ENCODE results near the gene RAB3IL1.
"Not testable (repeated sequence)": the region's sequence is repeated elsewhere in the genome, so short reads cannot be mapped to it uniquely, and the experiment has no call there.

Gene RAB3IL1

DNA sequence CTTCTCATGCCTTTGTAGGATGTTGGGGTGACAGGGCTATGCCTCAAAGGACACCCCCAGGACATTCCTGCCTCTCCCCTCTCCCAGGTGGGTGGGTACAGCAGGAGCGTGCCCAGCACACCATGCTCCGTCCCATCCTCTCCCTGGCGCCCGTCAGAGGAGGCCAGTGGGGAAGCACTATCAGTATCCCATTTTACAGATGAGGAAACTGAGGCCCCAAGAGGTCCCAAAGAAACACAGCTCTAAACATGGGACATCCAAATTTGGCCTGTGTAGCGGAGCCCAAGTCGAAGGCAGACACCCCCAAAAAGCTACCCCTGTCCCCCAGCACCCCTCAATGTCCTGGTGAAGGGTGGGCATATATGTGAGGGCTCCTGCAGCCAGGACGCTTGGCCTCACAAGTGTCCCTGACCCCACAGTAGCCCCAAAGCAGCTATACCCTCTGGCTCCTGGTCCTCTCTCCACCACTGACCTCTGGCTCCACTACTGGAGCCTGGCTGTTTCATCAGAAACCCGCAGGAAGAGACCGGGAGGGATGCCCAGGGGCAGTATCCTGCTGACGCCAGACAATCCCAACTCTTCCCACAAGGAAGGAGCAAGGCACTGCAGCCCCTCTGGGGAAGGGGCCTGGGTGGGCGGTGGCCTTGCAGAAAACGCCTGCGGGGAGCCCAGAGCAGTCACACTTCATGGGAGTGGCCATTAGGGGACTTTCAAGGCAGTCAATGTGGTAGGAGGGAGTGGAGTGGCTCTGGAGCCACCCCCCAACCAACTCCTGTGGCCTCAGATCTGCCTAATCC lies 31.4 kb downstream of the RAB3IL1 start:
- no peak for DNase-seq (ENCODE audit: low spot score)

DNA sequence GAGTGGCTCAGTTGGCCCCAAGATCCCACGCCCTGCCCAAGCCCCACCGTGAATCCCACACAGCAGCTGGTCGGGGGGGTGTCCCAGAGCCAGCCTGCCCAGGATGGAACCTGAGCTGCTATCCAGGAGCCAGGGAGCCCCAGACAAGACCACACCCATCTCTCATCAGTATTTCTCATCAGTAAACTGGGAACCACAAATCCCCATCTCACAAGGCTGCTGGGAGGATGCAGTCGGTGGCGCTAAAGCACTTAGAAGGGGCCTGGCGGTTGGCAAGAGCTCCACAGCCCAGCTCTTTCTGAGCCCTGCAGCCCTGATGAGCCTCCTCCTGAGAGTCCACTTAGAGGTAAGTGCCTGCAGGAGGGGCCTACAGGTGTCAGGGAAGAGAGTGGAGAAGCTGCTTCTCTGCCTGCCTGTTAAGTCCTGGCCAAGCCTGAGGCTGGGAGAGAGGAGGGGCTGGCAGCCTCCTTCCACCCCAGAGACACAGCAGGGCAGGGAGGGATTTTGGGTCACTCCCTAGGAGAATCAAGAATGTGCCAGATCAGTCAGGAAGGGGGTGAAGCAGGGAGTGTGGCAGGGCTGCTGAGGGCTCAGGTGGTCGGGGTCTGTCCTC lies 32.1 kb downstream of the RAB3IL1 start:
- no peak for DNase-seq (ENCODE audit: low spot score)

DNA sequence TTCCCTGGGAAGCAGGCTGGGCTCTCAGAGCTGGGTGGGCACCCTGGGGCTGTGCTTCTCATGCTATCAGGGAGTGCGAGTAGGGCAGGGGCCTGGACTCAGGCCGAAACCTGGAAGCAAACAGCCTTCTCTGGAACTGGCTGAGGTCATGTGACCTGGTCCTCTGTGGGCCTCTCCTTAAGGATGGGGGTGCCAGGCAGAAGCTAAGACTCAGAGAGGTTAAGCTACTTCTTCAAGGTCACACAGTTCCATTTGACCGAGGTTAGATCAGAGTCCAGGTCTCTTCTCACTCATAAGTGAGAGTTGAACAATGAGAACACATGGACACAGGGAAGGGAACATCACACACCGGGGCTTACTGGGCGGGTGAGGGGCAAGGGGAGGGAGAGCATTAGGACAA lies 33.4 kb downstream of the RAB3IL1 start:
- no peak for DNase-seq (ENCODE audit: low spot score)

DNA sequence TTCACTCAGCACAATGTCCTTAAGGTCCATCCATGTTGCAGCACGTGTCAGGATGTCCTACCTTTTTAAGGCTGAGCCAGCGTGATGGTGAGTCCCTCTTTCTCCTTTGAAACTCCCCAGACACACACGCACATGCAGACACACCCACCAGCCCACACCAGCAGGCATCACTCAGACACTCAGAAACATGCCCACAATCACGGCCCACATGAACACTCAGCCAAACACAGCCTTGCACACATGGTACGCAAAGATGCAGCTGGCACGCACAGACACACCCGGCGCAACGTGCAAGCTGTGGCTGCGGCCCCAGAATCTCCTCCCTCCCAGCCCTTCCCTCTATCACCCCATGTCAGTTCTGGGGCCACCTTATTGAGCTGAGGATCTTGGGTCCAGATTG lies 34.0 kb downstream of the RAB3IL1 start:
- no peak for DNase-seq (ENCODE audit: low spot score)

DNA sequence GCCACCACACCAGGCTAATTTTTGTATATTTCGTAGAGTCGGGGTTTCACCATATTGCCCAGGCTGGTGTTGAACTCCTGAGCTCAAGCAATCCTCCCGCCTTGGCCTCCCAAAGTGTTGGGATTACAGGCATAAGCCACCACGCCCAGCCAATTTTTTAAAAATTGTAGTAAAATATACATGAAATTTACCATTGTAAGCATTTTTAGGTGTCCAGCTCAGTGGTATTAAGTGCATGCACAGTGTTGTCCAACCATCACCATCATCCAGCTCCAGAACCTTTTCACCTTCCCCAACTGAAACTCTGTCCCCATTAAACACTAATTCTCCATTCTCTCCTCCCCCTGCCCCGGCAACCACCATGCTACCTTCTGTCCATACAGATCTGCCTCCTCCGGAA lies 34.5 kb downstream of the RAB3IL1 start:
- no peak for DNase-seq (ENCODE audit: low spot score)

DNA sequence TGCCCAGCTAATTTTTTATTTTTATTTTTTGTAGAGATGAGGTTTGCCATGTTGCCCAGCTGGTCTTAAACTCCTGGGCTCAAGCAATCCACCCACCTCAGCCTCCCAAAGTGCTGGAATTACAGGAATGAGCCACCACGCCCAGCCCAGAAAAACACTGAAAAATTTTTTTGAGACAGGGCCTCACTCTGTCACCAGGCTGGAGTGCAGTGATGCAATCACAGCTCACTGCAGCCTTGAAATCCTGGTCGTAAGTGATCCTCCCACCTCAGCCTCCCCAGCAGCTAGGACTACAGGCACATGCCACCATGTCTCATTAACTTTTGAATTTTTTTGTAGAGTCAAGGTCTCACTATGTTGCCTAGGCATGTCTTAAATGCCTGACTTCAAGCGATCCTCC lies 35.1 kb downstream of the RAB3IL1 start:
- not testable (repeated sequence) for DNase-seq (ENCODE audit: low spot score)

DNA sequence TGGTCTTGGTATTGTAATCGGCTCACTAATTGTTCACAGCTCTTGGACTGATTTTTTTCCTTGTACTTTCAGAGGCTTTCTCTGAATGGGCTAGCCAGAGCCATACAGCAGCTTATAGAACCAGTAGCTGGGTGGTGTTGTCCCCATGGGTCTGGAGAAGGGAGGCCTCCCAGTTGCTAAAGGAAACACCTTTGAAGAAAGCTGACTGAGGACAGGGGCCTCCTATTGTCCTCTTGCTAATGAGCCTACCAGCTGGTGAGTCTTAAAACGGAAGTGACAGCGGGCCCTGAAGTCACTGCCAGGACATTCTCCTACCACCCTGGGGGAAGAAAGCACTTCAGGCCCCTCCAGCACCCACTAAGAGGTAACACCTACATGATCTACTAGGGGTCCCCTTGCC lies 36.0 kb downstream of the RAB3IL1 start:
- DNase-seq (ENCODE audit: low spot score), result no peak

DNA sequence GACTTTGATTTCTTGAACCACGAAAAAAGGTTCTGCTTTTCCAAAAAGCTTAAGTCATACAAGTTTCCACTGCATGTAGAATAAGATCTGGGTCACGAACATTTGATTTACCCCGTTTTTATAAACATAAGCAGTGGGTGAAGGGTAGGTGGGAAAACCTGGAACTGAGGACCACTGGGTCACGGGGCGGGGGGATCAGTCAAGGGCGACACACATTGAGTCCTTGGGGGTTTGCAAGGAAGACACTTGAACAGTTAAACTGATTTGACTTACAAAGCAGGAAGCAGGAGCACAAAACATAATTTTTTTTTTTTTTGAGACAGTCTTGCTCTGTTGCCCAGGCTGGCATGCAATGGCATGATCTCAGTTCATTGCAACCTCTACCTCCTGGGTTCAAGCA lies 36.9 kb downstream of the RAB3IL1 start:
- DNase-seq (ENCODE audit: low spot score), result no peak

DNA sequence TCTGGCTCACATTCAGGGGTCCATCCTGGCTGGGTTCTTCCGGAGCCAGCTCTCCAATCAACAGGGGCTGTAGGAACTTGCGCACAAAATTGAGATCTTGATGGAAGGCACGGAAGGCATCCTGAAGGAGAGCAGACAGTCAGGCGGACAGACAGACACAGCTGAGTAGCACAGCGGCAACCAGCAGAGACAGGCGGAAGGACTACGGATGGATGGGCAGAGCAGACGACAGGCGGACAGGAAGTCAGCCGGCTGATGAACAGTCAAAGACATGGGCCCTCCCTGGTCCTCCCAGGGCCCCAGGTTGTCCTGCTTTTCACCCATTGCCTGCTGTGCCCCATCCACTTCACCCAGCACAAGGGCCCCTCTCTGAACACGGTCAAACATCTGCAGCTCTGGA lies 37.3 kb downstream of the RAB3IL1 start:
- DNase-seq (ENCODE audit: low spot score), result no peak

DNA sequence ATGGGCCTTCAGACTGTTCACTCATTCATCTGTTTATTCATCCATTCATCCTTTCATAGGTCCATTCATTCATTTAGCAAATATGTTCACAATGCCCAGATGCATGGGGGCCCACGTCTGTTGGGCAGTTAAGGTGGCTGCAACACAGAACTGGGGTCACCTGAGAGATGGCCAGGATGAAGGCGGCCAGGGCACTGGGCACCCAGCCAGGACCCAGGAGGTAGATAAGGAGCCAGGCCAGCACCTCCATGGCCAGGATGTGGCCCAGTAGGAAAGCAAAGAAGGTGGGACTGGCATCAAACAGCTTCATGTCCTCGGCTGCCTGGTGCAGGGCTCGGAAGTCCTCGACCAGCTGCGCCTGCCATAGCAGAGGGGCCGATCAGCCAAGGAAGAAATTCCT lies 38.2 kb downstream of the RAB3IL1 start:
- DNase-seq (ENCODE audit: low spot score), result no peak

DNA sequence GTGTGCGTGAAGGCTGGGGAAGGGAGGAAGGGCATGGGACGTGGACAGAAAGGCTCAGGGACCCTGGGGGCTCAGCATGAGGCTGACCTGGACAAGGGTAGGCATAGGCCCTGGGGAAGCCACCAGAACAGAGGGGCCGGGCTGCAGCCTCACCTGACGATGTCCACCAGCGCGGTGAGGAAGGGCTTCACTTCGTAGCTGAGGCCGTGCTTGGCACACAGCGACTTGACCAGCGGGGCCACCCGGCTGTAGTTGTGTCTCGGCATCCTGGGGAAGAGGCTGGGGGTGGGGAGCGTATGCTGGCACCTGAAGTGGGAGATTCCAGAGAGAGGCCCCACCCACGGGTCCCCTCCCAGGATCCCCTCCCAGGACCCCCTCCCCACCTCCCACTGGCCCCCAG lies 41.7 kb downstream of the RAB3IL1 start:
- DNase-seq (ENCODE audit: low spot score), result no peak

DNA sequence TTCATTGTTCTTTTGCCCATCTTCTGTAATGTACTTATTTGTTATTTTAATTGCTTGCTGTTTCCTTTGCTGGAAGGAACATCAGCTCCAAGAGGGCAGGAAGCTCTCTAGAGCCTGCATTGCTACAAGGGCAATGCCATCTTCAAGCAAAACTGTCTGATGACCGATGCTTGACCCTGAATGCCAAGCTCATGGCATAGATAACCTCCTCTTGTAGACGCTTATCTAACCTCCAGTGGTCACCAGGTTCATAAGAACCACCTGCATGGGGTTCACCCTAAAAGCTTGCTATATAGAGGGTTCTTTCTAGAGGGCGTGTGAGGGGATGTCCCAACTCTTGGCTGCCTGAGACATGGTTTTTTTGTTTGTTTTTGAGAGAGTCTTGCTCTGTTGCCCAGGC lies 42.5 kb downstream of the RAB3IL1 start:
- DNase-seq (ENCODE audit: low spot score), result no peak

DNA sequence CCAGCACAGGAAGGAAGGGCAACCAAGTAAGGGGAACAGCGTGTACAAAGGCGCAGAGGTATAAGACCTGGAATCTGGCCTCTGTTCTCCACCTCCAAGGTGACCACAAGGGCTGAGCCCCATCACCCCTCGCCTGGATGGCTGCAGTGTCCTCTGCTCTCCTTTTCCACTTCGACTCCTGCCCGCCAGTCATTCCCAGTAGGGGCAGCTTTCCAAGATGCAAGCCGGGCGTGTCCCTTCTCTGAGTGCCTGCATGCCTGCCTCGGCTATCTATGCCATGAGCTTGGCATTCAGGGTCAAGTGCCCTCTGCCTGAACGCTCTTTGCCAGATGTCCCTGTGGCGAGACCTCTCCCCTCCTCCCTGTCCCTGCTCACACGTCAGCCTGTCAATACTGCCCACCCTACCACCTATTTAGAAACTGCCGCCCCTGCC lies 43.0 kb downstream of the RAB3IL1 start:
- DNase-seq (ENCODE audit: low spot score), result no peak

DNA sequence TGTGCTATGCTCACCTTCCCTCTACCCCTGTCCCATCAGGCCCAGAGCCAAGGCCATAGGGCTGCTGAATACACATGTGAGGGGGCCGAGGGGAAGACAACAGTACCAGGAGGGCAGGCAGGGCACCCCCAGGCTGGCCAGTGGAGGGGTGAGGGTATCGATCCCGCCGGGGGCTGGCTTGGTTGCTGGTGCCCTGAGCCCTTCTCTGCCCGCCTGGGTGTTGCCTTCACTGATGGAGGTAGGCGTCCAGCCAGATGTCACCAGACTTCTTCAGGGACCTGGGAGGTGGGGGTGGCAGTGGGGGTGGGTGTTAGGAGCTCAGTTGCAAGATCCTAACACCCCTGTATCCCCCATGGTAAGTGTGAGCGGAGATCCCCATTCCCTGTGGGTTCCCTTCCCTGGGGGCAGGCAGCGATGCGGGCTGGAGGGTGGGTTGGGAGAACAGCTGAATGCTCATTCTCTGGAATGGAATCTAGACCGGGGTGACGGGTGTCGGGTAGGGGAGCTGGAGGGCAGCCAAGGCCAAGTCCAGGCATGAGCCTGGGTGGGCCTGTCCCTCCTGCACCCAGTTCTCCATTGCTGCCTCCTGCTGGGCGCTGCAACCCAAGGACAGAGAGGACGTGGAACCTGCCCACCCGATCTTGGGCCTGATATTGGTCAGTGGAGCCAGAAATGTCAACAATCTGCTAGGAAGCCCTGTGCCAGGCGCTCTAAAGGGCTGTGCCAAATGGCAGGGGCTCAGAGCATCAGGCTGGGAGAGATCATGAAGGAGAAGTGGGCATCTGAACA lies 43.6 kb downstream of the RAB3IL1 start:
- no peak for DNase-seq (ENCODE audit: low spot score)

DNA sequence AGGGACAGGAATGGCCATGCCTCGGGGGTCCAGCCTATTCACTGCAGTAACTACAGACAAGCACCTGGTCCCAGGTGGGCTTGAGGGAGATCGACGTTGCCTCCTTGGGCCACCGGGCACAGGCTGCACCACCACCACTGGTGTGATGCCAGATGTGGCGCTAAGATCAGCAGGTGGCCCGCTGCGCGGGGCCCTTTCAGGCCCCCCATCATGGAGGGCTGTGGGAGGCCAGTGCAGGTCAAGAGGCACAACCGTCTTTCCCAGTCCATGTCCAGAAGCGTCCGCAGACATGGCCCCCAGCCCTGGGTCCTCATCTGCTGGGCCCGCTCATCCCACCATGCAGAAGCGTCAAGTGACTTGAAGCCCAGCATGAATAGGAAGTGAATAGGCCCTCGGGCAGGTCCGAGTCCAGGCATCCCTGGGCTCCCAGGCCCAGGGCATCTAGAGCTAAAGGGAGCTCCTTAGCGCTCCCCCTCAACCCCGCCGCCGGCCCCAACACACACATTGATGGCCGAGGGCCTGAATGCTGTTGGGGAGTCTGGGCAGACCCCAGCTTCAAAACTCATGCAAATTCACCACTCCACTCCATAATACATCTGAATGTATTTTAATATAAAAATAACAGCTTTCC lies 44.3 kb downstream of the RAB3IL1 start:
- DNase-seq (ENCODE audit: low spot score), result no peak

DNA sequence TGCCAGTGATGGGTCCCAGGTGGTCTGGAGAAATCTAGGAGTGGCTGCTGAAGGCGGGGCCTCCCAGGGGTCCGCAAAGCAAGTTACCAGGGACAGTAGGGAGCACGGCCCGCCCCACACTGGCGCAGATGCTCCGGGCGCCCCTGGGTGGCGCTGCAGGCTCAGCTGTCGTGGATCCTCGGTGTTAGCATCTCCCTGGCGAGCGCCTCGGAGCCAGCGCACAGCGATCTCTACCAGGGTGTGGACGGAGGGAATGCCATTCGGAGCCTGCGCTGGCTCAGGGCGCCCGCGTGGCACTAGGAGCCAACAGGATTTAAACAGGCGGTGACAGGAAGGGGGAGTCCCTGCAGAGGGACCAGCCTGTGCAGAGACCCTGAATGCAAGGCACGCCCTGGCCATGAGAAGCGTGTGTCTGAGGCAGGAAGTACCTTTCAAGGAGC lies 46.2 kb downstream of the RAB3IL1 start:
- DNase-seq (ENCODE audit: low spot score), result peak; percentile 95

DNA sequence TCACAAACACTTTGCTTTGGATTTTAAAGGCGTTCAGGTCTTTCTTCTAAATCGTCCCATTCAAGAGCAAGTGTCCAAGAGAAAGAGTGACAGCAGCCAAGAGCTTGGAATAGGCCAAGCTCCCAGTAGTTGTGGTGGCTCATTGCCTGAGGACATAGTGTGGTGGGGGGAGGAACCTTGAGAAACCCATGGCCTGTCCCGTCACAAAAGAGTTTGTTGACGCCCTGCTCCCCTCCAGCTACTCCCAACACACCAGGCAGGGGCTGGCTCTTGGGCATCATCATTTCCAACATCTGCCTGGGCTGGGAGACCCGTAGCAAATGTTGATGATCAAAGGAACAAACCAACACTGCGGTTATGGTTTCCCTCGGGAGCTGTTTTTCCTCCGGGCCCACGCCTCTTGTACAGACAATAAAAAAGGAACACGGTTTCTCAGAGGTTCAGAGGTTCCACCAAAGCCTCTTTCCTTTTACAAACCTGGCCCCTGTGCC lies 46.8 kb downstream of the RAB3IL1 start:
- DNase-seq (ENCODE audit: low spot score), result peak; percentile 43

DNA sequence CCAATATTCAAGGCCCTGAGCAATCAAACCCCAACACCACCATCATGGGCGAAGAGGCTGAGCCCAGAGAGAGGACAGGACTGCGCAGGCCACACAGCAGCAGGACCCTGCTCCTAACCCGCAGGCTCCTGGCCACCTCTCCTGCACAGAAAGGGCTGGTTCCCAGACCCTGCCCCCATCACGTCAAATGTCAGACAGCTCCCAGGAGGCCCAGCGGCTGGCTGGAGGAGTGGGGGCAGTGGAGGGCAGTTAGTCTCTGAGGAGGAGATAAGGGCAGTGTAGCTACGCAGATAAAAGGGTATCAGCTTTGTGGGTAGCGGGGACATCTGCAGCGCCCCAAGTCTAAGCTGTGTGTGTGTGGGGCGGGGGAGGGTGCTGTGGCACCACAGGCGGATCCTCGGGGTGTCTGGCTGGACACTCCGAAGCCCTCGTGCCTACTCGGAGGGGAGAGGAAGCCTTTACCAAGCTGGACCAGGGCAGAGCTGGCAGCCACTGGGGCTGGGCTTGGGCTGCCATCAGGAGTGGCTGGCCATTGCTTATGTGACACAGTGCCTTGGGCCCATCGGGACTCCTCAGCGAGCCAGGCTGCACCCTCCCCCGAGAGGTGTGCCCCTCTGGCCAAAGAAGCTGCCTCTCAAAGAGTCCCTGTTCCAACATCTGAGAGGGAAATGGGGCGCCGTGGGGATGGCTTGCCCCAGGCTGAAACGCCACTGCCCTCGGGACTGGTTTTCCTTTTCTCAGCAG lies 47.5 kb downstream of the RAB3IL1 start:
- DNase-seq (ENCODE audit: low spot score), result no peak

DNA sequence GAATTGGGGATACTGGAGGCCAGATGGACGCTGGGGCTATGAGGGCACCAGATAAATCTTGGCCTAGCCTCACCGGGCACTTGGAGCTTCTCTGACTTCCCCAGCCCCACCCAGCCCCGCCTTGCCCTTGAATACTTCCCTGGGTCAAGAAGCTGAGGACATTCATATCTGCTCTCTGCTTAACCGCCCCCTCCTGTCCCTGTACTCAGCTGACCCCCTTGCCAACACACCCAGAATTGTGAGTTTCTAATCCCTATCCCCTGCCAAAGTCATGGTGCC lies 48.0 kb downstream of the RAB3IL1 start:
- DNase-seq (ENCODE audit: low spot score), result no peak

DNA sequence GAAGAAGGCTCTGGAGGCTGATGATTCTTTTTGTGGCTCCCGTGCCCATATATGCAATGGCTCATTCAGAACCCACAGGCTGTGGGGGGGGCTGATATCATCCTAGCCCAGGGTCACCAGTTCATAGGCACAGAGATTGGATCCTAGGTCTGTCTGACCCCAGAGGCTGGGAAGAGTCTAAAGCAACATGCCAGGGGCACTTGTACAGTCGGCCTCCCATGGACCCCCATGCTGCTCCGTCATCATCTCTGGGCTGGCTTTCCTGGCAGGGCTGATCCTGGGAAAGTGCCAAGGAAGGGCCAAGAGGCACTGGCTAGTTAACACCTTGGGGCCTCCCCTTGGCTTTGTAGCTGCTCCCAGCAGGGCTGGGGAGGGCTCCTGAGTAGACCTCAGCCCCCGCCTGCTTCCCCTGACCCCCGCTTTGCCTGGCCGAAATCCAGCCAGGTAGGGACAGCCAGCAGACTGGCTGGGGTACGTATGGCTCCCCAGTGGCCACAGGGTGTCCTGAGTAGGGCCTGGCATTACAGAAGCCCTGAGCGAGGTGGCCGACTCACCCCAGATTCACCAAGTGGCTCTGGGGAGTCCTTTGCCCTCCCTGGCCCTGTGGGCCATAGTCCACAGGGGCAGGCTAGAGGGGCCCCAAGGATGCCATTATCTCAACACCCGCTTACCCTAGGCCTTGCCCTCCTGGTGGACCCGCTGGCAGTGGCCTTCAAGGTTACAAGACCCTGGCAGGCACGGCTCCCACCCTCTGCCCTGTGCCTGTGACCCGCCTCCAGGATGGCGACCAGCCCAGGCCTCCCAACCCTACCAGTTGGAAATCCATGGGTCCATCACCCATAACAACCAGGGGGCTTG lies 48.6 kb downstream of the RAB3IL1 start:
- no peak for DNase-seq (ENCODE audit: low spot score)

DNA sequence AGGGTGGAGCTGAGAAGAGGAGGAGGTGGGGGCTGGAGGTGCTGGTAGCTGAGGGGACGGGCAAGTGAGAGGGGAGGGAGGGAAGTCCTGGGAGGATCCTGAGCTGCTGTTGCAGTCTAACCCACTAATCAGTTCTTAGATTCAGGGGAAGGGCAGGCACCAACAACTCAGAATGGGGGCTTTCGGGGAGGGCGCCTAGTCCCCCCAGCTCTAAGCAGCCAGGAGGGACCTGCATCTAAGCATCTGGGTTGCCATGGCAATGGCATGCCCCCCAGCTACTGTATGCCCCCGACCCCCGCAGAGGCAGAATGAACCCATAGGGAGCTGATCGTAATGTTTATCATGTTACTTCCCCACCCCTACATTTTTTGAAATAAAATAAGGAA lies 50.4 kb downstream of the RAB3IL1 start:
- DNase-seq (ENCODE audit: low spot score), result no peak

Measured in GM03348 (cell line).